ENCODE measurements around the gene NET1.

NET1 gene

DNA sequence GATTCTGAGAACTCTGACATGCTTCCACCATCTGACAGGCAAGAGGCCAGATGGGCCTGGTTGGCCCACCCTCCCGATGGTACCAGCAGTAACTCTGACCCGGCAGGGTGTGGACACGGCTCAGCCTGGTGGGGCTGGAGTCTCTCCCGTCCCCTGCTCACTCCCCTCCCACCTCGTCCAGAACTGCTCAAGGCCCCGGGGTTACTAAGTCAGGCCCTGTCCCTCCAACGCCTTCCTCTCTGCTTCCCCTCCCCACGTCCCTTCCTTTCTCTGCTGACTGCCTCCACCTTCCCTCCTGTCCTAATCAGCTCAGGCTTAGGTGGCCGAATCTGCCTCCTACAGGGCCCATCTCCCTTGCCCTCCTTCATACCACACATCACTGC, 74.5 kb downstream of the NET1 start:
- DNase-seq, result no peak

DNA sequence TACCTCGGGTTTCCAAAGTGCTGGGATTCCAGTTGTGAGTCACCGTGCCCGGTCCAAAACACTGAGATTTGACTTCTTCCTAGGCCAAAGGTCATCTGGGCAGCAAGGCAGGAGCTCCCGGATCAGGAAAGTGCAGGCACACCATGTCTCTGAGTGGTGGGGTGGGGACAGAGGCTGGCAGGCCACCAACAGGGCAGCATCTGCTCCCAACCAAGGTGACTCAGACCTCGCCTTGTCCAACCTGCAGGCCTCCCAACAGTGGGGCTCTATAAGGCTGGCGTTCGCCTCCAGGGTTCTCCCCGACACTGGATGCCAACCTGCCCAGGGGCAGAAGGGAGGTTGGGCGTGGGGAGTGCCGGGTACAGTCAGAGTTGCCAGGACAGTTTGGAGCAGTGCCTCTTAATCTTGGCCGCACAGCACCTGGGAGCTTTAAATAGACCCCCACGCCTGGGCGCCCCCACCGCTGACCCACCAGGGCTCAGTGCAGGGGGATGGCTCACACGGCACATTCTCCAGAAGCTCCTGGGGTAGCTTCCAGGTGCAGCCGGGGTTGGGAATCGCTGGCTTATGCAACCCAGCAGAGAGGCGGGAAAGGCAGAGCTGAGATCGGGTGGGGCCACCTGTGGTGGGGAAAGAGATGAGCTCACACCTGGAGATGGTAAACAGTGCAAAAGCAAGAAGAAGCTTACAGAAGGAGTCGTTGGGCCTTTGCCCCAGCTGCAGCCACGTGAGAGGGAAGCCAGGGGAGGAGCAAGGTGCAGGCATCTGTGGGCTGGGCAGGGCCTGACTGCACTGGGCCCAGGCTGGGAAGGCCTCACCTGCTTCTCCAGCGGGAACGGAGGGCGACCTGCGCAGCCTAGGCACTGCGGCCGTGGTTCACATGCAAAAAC, 76.2 kb downstream of the NET1 start:
- DNase-seq, result no peak

DNA sequence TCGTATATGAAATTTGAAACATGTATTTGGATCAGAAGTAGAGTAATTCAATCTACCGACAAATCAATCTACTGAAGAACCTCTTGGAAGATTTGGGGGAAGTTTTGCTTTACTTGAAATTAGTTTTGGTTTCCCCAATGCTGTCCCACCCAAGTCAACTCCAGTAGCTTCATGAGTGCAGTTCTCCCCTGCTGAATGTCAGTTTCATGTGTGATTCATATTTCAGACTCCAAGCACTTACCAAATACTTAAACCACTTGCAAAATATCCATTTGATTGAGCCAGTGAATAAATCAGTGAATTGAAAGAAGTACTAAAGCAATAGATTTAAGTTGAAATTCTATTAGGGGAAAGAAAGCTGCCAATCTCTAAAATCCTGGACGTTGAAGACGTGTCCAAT, 77.7 kb downstream of the NET1 start:
- DNase-seq, result no peak

DNA sequence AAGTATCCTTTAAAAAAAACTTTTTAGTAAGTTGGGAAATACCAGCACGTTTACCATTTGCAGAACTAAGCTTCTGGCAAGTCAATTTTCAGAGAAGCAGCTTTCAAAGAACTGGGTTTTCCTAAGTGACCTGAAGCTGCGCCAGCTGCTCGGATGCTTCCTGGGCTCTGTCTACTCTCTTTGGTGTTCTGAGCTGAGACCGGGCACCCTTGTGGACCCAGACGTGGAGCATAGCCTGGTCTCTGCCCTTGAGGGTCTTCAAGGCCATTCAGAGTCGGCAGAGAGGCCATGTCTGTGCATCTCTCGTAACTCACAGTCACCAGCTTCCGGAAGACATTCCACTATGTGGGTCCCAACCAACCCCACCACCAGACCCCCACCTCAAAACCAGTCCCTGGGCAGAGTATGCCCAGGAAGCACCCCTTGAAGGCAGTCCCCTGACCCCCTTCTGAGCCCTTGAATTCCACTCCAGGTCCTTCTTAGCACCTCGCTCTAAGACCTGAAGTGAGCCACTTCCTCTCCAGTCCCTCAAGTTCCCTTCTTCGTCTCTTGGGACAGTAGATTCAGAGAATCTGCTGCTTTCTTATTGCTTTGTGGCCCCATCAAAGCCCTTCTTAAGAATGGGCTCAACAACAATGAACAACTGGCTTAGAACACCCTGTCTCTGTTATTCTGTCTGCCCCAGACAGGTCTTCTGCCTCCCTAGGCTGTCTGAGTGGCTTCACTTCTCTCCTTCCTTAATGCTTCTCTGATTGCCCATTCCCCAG, 78.5 kb downstream of the NET1 start:
- no peak for DNase-seq

DNA sequence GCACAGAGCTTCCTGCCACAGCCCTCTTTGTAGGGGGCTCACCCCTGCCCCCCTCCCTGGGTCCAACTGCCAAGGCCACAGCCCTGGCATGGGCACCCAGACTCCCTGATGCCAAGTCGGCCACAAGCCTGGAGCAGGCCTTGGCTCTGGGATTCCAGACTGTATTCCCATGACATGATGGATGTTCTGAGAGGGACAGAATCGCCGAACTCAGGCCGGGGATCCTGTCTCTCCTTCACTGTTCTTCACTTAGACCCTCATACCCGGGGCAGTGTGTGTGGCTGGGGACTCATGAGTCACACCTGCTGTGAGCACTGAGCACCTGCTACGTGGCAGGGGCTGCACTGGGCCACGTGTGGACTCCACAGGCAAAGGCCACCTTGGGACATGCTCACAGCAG, 79.1 kb downstream of the NET1 start:
- no peak for DNase-seq

DNA sequence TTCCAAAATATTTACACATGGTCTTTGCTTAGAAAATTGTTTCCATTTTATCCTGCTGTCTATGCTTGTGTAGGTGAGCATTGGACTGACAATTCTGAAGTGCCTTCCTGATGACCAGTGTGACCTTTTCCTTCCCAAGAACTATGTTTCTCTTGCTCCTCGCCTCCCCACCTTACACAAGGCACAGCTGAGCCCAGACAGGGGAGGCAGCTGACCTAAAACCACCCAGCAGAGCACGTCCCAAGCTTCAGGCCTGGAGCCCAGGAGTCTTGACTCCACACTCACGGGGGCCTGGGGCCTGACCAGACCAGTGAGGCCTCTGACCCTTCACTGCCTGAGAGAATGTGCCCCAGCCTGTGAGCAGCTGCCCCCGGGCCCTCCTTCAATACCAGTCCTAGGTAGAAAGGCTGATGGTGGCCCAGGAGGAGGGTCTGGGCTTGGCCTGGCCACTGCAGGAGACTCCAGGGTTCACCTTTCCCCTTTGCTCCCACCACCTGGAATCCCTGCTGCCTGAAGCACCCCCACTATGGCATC, 80.0 kb downstream of the NET1 start:
- no peak for DNase-seq

DNA sequence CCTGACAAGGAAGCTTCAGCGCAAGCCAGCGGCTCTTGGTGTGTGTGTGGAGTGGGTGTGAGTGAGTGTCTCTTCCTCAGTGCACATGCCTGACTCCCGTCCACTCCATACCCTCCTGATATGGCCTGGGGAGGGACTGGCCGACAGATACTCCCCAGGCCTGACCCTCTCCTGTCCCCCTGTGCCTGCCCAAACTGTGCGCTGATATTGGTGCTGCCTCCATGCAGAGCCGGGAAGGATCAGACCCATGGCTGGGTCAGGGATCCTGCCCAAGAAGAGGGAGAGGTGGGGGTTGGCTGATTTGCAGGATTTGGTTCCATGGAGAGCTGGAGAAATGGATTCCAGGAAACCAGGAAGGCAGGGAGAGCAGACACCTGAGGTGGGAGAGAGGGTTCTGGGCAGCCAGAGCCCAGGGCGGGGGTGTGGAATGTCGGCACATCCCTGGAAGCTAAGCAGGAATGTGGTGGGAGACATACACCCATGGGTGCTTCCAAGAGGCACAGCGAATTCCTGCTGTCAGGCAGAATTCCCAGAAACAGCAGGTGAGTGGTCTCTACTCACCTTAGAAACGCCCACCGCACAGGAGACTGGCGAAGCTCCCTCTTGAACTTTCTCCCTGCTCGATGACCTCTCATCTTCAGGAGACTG, 80.7 kb downstream of the NET1 start:
- no peak for DNase-seq

DNA sequence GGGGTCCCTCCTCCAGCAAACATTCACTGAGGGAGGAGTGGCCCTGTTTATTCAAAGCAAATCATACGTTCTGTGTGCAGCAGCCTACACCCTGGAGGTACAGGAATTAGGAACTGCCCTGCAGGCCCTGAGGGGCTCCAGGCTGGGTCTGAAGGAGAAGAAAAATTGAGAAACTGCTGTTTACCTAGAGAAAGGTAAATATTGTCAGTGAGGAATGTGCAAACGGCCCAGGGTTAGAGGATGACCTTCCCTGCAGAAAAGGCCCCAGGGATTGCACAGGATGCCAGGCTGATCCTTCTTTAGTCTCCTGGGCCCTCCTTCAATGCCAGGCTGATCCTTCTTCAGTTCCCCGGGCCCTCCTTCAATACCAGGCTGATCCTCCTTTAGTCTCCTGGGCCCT, 81.3 kb downstream of the NET1 start:
- no peak for DNase-seq

DNA sequence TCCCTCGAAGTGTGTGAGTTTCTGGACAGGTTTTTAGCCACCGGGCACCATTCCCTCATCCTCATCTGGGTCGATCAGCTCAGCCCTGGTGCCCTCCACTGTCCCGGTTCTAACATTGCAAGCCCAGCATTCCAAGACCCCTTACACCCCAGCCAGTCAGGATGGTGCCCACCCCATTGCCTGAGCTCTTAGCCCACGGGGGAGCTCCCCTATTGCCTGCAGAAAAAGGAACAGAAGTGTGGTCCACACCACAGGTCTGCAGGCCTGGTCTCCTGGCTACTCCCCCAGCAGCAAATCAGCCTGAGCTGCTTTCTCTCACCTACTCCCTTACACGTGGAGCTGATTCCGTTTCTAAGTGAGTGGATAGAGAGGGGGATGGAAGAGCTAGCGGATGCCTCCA, 82.3 kb downstream of the NET1 start:
- DNase-seq, result no peak

DNA sequence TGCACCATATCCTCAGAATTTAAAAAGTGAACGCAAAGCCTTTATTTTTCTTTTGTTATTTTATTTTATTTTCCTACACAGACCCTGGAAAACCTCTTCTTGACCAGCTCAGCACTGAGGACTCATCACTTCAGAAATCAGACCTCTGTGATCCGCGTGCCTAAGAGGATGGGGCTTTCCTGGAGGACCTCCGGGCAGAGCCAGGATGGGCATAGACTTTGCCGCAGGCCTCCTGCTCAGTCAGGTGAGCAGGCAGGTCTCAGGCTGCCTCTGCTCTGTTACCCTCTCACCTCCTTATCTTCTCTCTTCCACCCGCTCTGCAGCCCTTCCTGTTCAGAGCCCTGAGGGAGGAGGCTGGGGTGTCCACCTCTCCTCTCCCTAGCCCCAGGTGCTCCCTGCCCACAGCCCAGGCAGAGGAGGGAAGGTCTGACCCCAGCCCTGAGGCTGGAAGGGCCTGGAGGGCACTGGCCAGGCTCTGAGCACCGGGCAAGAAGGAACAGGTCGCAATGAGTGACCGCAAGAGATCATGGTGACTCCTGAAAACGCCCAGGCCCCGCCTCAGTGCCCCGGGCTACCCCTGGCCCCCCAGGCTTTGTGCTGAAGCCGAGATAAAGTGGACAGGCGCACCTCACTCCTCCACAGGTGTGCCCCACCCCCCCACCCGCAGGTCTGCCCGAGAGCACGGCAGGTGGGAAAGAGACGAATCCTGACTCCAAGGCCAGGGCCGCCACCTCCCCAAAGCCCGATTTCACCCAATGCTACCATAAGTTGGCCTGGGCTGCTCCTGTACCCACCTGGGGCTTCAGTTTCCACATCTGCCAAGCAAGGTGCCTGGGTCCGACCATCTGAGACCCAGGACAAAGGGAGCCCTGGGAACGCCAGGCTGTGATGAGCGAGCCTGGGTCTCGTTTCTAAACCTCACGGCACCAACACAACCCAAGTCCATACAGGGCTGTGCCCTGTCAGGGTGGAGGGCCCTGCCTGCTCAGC, 84.2 kb downstream of the NET1 start:
- no peak for DNase-seq

DNA sequence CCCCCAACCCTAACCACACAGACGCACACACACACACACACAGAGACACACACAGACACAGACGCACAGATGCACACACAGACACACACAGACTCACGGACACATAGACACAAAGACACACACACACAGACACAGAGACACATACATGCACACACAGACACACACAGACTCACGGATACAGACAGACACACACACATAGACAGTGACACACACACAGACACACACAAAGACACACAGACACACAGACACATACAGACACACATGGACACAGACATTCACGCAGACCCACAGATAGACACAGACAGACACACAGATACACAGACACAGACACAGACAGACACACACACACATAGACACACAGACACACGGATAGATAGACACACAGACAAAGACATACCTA, 84.9 kb downstream of the NET1 start:
- DNase-seq, result no peak

DNA sequence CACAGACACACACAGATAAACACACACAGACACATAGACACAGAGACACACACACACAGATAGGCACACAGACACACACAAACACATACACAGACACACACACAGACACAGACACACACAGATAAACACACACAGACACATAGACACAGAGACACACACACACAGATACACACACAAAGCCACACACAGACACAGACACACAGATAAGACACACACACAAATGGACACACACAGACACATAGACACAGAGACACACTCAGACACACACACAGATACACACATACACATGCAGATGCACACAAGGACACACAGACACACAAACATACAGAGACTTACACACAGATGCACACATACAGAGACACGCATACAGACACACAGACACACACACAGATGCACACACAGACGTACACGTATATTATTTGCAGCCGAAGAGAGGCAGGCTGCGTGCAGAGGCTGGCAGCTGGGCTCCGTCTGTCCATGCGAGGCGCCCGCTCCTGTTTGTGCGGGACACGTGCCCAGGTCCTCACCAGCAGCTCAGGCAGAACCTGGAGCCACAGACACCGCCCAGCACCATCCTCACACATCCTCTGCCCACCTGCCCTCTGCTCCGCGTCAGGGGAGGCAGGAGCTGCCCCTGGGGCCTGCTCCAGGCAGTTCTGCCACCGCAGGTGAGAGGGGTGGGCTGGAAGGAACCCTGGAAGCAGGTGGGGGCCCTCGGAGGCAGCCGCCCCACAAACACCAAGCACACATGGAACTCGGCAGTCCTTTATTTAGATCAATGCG, 85.8 kb downstream of the NET1 start:
- no peak for DNase-seq

DNA sequence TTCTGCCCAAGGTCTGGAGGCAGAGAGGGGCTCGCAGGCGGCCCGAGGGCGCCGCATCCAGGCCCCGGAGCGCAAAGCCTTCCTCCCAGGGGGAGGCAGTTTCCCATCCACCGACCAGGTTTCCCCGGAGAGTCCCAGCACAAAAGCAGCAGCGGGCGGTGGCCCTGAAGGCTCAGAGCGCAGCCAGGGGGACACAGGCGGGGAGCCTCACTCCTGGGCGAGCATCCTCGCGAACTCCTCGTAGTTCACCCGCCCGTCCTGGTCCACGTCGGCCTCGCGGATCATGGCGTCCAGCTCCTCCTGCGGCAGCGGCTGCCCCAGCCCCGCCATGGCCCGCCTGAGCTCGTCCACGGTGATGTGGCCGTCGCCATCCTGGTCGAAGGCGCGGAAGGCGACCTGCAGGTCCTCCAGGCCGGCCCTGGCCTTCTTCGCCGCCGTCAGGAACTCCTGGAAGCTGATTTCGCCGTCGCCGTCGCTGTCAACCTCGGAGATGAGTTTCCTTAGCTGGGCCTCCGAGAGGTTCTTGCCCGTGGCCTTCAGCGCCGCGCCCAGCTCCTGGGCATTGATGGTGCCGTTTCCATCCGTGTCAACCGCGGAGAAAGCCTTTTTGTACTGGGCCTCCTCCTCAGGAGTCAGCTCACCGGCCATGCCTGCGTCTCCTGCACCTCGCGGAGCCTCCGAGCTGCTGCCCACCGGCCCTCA, 86.6 kb downstream of the NET1 start:
- no peak for DNase-seq

DNA sequence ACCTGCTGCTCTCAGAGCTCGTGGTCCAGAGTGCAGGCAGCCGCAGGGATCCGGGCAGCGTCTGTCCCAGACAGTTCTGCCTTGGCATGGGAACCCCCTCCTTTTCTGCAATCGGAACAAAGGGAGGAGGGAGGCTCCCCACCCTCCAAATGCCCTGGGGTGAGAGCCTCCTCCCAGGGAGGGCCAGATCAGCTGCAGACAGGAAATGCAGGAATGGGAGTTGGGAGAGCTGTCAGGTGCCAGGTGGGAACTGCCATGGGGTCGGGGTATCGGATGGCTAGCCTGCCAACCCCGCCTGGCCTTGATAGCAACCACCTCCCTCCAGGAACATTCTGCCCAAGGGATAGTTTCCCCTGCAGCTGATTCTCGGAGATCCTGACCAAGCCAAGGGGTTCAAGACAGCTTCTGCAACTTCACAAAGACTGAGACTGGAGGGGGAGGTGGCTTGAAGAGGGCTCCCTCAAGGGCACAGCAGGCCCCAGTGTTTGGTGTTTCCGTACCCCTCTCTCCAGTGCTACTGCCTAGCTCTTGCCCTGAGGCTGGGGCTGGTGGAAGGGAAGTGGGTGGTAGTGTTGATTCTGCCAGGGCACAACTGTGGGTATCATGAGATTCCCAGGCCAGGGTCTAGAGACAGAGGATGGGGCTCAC, 87.3 kb downstream of the NET1 start, which contains the start of gene CALML5:
Gene CALML5 (minus strand): TSS at position 78 of the 648 bp plus-strand sequence. CDS start 132 bp downstream, outside the sequence.
- DNase-seq, result no peak

DNA sequence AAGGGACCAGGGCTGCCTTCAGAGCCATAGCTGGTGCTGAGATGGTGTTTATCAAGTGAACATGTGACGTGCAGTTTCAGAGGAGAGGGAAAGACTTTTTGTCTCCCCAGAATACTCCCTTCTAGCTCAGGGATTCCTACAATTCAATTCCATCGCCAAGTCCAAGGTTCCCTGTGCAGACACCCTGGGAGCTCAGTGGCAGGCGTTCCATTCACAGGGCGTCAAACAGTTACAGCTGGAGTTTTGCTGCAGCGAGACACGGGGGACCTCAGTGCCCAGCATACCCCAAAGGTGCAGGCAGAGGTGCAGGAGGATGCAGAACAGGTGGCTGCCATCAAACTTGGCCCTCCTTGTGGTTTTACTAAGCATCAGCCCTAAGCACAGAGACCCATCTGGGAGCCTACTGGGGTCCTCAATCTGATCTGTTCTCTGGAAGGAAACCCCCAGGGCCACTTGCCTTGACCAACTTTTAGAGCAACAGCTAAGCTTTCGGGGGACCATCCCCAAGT, 87.9 kb downstream of the NET1 start:
- no peak for DNase-seq

DNA sequence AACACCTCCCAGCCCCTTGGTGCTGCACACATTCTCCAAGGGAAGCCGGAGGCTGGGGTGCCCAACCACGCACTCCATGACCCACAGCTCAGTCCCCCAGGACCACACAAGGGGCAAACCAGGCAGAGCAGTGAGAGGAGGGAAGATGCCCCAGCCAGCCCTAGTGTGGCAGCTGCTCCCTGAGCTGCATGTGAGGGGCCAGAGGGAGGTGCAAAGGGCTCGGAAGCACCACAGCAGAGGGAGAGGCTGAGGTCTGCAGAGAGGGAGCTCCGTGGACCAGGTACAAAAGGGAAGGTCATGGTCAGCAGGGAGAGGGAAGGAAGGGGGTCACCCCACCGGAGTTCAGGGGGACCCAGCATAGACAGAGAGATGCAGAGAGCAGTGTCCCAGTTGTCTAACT, 88.6 kb downstream of the NET1 start:
- DNase-seq, result no peak

DNA sequence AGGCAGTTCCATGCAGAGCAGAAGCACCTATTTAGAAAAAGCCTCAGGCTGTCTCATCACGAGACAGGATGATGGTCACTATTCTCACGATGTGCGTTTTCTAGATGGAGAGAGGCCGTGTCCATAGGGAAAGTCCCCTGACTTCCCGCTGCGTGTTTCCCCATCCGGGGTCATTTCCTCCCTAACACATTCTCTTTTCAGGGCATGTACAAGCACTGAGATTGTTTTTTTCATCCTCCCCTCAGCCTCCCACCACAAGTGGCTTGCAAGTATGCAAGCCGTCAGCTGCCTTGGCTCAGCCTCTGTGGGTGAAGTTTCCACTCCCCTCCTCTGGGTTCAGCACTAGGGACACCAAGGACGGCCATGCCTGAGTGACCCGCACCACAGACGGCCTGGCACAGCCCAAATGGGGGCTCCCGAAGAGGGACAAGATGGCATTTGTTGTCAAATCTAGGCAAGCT, 89.7 kb downstream of the NET1 start:
- no peak for DNase-seq

DNA sequence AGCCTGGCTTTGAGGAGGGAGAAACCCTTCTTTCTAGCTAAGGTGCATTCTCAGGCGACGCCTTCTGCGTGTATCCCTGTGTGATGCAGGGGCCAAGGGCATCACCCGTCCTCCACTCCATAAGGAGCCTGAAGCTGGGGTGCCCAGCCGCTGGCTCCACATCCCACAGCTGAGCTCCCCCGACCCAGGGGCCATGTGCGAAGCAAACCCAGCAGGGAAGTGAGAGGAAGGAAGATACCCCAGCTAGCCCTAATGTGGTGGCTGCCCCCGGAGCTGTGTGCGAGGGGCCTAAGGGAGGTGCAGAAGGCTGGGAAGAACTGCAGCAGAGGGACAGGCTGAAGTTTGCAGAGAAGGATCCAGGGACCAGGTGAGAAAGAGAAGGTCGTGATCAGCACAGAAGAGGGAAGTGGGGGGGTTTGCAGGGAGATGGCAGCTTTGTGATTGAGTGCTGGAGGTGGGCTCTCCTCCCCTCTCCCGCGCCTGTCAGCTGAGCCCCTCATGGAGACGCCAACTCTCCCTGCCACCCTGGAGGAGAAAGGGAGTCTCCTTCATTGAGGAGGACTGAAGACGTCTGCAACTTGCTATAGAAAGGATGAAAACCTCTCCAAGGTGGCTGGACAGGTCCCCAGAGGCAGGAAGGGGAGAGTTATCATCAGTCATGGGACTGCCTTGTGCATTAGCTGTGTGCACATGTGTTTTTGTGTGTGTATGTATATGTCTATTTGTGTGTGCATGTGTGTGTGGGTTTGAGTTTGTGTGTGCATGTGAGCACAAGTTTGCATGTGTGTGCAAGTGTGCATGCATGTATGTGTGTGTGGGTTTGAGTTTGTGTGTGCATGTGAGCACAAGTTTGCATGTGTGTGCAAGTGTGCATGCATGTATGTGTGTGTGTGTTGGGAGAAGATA, 90.5 kb downstream of the NET1 start:
- no peak for DNase-seq

DNA sequence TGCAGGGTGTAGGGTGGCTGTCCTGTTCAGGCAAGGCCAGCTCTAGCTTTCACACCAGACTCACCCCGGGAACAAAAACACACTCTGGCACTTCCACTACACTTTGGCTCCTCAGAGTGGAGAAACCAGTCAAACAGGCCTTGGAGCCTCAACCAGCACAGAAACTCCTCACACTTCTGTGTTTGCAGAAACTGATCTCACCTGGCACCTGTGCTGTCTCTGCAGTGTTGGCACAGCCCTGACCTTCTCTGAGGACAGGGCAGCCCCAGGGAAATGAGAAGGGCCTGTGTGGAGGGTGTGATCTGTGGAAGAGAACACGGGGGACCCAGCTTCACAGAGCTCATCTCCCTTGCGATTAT, 91.1 kb downstream of the NET1 start:
- DNase-seq, result no peak

Data from CD4-positive, alpha-beta T cell treated with Interleukin-4 for 1 hour (primary cell).